ENCODE results near the gene EARS2. TPM values are rescaled to one million over a fixed set of nuclear protein-coding genes. Genes with fewer than 3 reads are reported as not detected.
A peak's percentile ranks its signal among the peaks of the same experiment; 100 is the strongest.

Gene EARS2
- total RNA-seq, 1 experiment from 2014 or later = 50.1 TPM

- H3K36me3 Mint-ChIP-seq (ENCODE audit: insufficient read depth in 1 of 3, low read depth in 3 of 3) = peaks cover 14 to 35% (median 26%) of the 10 kb centered on the region in 3 experiments
- peak overlapping the region; percentile 95 for H3K9ac ChIP-seq (ENCODE audit: extremely low read depth, insufficient read length, low read length)
- H3K4me1 Mint-ChIP-seq = peaks cover 18 to 29% of the 10 kb centered on the region in 2 experiments
- TF ChIP-seq, protein P1, sequence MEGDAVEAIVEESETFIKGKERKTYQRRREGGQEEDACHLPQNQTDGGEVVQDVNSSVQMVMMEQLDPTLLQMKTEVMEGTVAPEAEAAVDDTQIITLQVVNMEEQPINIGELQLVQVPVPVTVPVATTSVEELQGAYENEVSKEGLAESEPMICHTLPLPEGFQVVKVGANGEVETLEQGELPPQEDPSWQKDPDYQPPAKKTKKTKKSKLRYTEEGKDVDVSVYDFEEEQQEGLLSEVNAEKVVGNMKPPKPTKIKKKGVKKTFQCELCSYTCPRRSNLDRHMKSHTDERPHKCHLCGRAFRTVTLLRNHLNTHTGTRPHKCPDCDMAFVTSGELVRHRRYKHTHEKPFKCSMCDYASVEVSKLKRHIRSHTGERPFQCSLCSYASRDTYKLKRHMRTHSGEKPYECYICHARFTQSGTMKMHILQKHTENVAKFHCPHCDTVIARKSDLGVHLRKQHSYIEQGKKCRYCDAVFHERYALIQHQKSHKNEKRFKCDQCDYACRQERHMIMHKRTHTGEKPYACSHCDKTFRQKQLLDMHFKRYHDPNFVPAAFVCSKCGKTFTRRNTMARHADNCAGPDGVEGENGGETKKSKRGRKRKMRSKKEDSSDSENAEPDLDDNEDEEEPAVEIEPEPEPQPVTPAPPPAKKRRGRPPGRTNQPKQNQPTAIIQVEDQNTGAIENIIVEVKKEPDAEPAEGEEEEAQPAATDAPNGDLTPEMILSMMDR (conservative IDR thresholded peaks at IDR 0.05) = no peak
- H2BK20ac ChIP-seq (ENCODE audit: low read depth, low read length, poor library complexity, severe bottlenecking) = no peak overlapping the region
- H3K4me3 Mint-ChIP-seq = peak overlapping the region; percentile 86 to 89
- H3K14ac ChIP-seq (ENCODE audit: insufficient read depth, low read length) = peak overlapping the region; percentile 71; the same call in 1 of the 2 replicates
- no peak overlapping the region for H4K5ac ChIP-seq (ENCODE audit: insufficient read length, low read depth, low read length)
- no peaks in the 10 kb centered on the region for H3K9me3 Mint-ChIP-seq
- no peak for DNase-seq
- H2BK12ac ChIP-seq (ENCODE audit: insufficient read length, low read depth, low read length) = no peak overlapping the region
- no CpG with 5 or more reads among the region's 34 CpGs for WGBS (ENCODE audit: extremely low coverage, insufficient read length, low lambda C conversion rate)
- H3K4me1 ChIP-seq (ENCODE audit: insufficient read depth, low read length) = no peaks in the 10 kb centered on the region
- H3K27me3 Mint-ChIP-seq (ENCODE audit: low read depth) = no peaks in the 10 kb centered on the region
- no peaks in the 10 kb centered on the region for H3K27me3 ChIP-seq (ENCODE audit: insufficient read depth, low read length)
- H2AK5ac ChIP-seq (ENCODE audit: insufficient read length, low read length) = no peak overlapping the region
- H2BK15ac ChIP-seq (ENCODE audit: low read depth, low read length) = no peak overlapping the region
- peaks cover 7% of the 10 kb centered on the region for H3K23me2 ChIP-seq (ENCODE audit: insufficient read length, low read depth, low read length, poor library complexity, severe bottlenecking)
- no peak overlapping the region for H4K8ac ChIP-seq (replicated peaks; ENCODE audit: insufficient read length, low read depth, low read length)
- H3K79me2 ChIP-seq (ENCODE audit: insufficient read depth, low read length) = peaks cover 27% of the 10 kb centered on the region; the same call in 1 of the 2 replicates
- H3K79me1 ChIP-seq (ENCODE audit: insufficient read depth, low read depth, low read length, poor library complexity, severe bottlenecking) = peaks cover 3% of the 10 kb centered on the region
- H3K18ac ChIP-seq (ENCODE audit: insufficient read length, low read depth, low read length) = no peak overlapping the region
- H3K27ac Mint-ChIP-seq = peak overlapping the region in 2 of 3 experiments; percentile 46 to 90; a peak in 4 of 7 replicates
- H3K4me2 ChIP-seq (ENCODE audit: insufficient read depth, insufficient read length, low read length) = peak overlapping the region; percentile 97
- H4K20me1 ChIP-seq (ENCODE audit: control insufficient read depth, insufficient read depth, insufficient read length) = no peaks in the 10 kb centered on the region
- no peak overlapping the region for H3K4ac ChIP-seq (ENCODE audit: low read depth, low read length)
- no peaks in the 10 kb centered on the region for H3K9me3 ChIP-seq (ENCODE audit: control insufficient read depth, low read depth, low read length)
- no peak overlapping the region for H3K27ac ChIP-seq (ENCODE audit: insufficient read length, low read depth, low read length)
- no peak overlapping the region for H2BK120ac ChIP-seq (ENCODE audit: low read depth, low read length, poor library complexity, severe bottlenecking)
- no peak overlapping the region for H3T11ph ChIP-seq (ENCODE audit: low read length)
- H2BK5ac ChIP-seq (ENCODE audit: insufficient read length, low read length) = no peak overlapping the region
- no peak overlapping the region for H2AFZ ChIP-seq (ENCODE audit: low read length)
- H4K91ac ChIP-seq (ENCODE audit: insufficient read length, low read depth, low read length) = no peak overlapping the region
- H3K56ac ChIP-seq (ENCODE audit: insufficient read length, low read depth, low read length) = no peak overlapping the region
- H3K23ac ChIP-seq (ENCODE audit: insufficient read length, low read depth, low read length) = peak overlapping the region; percentile 25
Observed at GRCh38 chr16:23595246-23595950, 38.2 kb upstream of the EARS2 start.

All from H9 (cell line).